Activated T-helper 1 cell treated with anti-CD3 and anti-CD28 coated beads, Interleukin-2, amount 50 U/mL, for 16 hours (primary cell): ENCODE measurements around the gene KRTAP6-1.

ENCODE experiments used
- DNase-seq, 2 donors: peaks; one replicate each; pipeline ENCODE4 v3.0.0-alpha.2; 2020; ENCODE audit warnings: low read depth in 1 of 2, low spot score in 1 of 2

The KRTAP6-1 gene

GRCh38 chr21:30579346-30579745 lies 34.4 kb downstream of the KRTAP6-1 start:
- DNase-seq: no peak

- DNase-seq: no peak
Measured at GRCh38 chr21:30577766-30578165, 36.0 kb downstream of the KRTAP6-1 start.

- DNase-seq: no peak
Measured at GRCh38 chr21:30567617-30568016, 46.1 kb downstream of the KRTAP6-1 start.

GRCh38 chr21:30563630-30564029 lies 50.1 kb downstream of the KRTAP6-1 start:
- DNase-seq: no peak
